Mesothelial cell of epicardium (in vitro differentiated cells): ENCODE data around the gene INKA1. TPM values are rescaled to one million over a fixed set of nuclear protein-coding genes. Genes with fewer than 3 reads are reported as not detected.
"Not testable (repeated sequence)": the region's sequence is repeated elsewhere in the genome, so short reads cannot be mapped to it uniquely, and the experiment has no call there.

Experiments
- DNase-seq, 2 experiments: peaks; one replicate each; pipeline ENCODE4 v3.0.0; 2021; ENCODE audit warnings: low spot score in 2 of 2; ENCODE audit not compliant: unreplicated experiment in 2 of 2
- H3K27ac Mint-ChIP-seq: 2 replicates; pipeline ENCODE4 v1.8.0; 2021; ENCODE audit warnings: mixed read lengths
- H3K27me3 Mint-ChIP-seq: 2 replicates; pipeline ENCODE4 v1.8.0; 2021; ENCODE audit warnings: low read depth, mixed read lengths
- H3K36me3 Mint-ChIP-seq: 2 replicates; pipeline ENCODE4 v1.8.0; 2021; ENCODE audit warnings: mixed read lengths
- H3K4me1 Mint-ChIP-seq: 2 replicates; pipeline ENCODE4 v1.8.0; 2021; ENCODE audit warnings: mixed read lengths
- H3K4me3 Mint-ChIP-seq: 2 replicates; pipeline ENCODE4 v1.8.0; 2021; ENCODE audit warnings: mild to moderate bottlenecking, moderate library complexity, mixed read lengths
- H3K9me3 Mint-ChIP-seq: 2 replicates; pipeline ENCODE4 v1.8.0; 2021; ENCODE audit warnings: mixed read lengths
- total RNA-seq: library from RNA; stranded (reverse); gene quantifications from 3 replicates; pipeline ENCODE4 v1.2.1, GENCODE V29; 2021
- TF ChIP-seq, protein P1 (sequence below): fragments of 200-600 bp; sonication (generic); IDR thresholded peaks from one replicate; pipeline ENCODE4 v1.5.0; 2021; ENCODE audit warnings: antibody characterized with exemption; ENCODE audit not compliant: unreplicated experiment

Gene INKA1
- total RNA-seq, 1 donor from 2014 or later = 7.7 TPM

DNA sequence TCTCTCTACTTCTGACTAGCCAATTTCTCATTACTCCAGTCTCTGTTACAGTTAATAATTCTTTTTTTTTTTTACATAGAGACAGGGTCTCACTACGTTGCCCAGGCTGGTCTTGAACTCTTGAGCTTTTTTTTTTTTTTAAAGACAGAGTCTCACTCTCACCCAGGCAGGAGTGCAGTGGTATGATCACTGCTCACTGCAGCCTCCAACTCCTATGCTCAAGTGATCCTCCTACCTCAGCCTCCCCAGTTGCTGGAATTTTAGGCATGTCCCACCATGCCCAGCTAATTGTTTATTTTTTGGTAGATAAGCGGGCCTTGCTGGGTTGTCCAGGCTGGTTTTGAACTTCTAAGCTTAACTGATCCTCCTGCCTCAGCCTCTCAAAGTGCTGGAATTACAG, 30.4 kb upstream of the INKA1 start:
- H3K4me3 Mint-ChIP-seq = no peak overlapping the region
- TF ChIP-seq, protein P1, sequence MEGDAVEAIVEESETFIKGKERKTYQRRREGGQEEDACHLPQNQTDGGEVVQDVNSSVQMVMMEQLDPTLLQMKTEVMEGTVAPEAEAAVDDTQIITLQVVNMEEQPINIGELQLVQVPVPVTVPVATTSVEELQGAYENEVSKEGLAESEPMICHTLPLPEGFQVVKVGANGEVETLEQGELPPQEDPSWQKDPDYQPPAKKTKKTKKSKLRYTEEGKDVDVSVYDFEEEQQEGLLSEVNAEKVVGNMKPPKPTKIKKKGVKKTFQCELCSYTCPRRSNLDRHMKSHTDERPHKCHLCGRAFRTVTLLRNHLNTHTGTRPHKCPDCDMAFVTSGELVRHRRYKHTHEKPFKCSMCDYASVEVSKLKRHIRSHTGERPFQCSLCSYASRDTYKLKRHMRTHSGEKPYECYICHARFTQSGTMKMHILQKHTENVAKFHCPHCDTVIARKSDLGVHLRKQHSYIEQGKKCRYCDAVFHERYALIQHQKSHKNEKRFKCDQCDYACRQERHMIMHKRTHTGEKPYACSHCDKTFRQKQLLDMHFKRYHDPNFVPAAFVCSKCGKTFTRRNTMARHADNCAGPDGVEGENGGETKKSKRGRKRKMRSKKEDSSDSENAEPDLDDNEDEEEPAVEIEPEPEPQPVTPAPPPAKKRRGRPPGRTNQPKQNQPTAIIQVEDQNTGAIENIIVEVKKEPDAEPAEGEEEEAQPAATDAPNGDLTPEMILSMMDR = no peak
- H3K4me1 Mint-ChIP-seq = no peaks in the 10 kb centered on the region
- H3K36me3 Mint-ChIP-seq = peaks cover 7% of the 10 kb centered on the region
- H3K27me3 Mint-ChIP-seq = no peaks in the 10 kb centered on the region
- H3K9me3 Mint-ChIP-seq = no peaks in the 10 kb centered on the region
- DNase-seq = no peak
- no peak overlapping the region for H3K27ac Mint-ChIP-seq

DNA sequence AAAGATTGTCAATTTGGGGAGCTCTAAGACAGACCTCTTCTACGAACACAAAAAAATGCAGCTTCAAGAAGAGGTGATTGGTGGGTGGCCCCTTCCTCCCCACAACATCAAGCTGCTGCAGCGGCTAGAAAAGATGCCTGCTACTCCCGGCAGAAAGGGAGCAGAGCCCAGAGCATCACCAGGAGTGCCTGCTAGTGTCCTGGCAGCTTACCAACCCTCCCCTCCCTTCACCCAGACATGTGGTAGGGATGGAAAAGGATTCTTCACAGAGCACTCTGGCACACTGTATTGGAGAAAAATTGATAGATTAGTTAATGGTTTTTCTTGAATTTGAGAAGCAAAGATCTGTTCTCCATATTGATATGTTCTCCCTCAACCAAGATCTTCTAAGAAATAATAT, 27.5 kb upstream of the INKA1 start:
- TF ChIP-seq, protein P1 = no peak
- H3K27me3 Mint-ChIP-seq = no peaks in the 10 kb centered on the region
- peaks cover 2% of the 10 kb centered on the region for H3K4me1 Mint-ChIP-seq
- no peak overlapping the region for H3K4me3 Mint-ChIP-seq
- H3K9me3 Mint-ChIP-seq = peaks cover 5% of the 10 kb centered on the region
- no peak for DNase-seq
- H3K36me3 Mint-ChIP-seq = peaks cover 14% of the 10 kb centered on the region
- no peak overlapping the region for H3K27ac Mint-ChIP-seq

DNA sequence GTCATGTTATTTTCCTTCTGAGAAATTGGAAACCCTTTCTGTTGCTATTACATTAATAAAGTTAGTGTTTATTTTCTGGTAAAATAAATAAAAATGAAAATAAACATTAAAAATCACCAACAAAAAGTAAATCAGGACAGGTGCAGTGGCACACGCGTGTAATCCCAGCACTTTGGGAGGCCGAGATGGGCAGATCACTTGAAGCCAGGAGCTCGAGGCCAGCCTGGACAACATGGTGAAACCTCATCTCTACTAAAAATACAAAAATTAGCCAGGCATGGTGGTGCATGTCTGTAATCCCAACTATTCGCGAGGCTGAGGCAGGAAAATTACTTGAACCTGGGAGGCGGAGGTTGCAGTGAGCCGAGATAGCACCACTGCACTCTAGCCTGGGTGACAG, 27.0 kb upstream of the INKA1 start:
- not testable (repeated sequence) for H3K9me3 Mint-ChIP-seq, H3K4me1 Mint-ChIP-seq, DNase-seq, H3K27me3 Mint-ChIP-seq, H3K27ac Mint-ChIP-seq, H3K4me3 Mint-ChIP-seq
- peaks cover 14% of the 10 kb centered on the region for H3K36me3 Mint-ChIP-seq

DNA sequence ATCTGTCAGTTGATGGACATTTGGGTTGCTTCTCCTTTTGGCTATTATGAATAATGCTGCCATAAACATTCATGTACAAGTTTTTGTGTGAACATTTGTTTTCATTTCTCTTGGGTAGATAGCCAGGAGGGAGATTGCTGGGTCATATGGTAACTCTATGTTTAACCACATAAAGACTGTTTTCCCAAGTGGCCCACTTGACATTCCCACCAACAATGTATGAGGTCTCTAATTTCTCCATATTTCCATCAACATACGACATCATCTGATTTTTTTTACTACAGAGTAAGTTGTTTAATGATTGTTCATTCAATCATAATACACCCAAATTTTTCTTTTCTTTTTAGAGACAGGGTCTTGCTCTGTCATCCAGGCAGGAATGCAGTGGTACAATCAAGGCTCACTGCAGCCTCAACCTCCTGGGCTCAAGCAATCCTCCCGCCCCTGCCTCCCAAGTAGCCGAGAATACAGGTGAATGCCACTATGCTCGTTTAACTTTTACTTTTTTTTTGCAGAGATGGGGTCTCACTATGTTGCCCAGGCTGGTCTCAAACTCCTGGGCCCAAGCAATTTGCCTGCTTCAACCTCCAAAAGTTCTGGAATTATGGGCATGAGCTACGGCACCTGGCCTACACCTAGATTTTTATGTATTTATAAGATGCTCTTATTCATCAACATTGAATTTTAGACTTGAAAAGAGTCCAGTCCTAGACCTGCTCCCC, 23.5 kb upstream of the INKA1 start:
- H3K36me3 Mint-ChIP-seq = peaks cover 19% of the 10 kb centered on the region
- H3K9me3 Mint-ChIP-seq = peaks cover 5% of the 10 kb centered on the region
- H3K4me3 Mint-ChIP-seq = no peak overlapping the region
- TF ChIP-seq, protein P1 = no peak
- peak overlapping the region; percentile 61 for H3K27ac Mint-ChIP-seq
- peaks cover 4% of the 10 kb centered on the region for H3K4me1 Mint-ChIP-seq
- DNase-seq = no peak
- H3K27me3 Mint-ChIP-seq = no peaks in the 10 kb centered on the region

DNA sequence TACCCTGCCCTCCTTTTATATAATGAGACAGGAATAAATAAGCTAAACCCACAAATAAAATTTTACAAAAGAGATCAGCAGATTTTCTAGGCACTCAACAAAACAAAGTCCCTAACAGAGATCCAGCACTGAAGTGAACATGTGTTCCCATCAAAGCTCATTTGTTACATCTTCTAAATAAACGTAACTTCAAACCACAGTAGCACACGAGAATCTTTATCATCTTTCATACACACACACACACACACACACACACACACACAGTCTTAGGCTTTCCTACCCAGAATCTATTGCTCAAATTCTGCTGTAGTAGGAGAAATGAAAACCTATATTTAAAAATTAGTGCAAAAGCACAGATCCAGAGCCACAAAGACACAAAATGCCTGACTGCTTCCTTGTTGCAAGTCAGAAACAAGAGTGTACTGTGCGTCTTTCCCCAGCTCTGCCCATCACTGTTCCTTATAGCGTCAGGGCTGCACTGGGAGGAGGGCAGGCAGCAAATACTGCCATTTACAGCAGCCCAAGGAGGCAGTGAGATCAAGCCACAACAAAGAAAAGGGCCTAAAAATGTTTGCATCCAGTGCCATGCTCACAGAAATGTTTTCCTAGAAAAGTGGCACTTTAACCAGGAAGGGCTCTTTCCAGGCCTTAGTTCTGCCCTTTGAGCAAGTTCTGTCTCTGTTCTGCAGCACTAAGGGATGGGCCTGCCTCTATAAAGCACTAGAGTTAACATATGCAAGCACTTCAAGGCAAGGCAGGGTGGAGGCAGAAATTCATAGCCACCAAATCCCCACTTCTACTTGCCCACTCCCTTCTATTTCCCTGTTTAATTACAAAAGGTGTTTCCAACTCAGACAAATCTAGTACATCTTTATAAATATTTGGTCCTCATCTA, 22.7 kb upstream of the INKA1 start:
- H3K36me3 Mint-ChIP-seq = peaks cover 19% of the 10 kb centered on the region
- peak in 1 of 2 experiments; percentile 22 for DNase-seq
- H3K4me3 Mint-ChIP-seq = no peak overlapping the region
- peak overlapping the region; percentile 61 for H3K27ac Mint-ChIP-seq
- peaks cover 9% of the 10 kb centered on the region for H3K4me1 Mint-ChIP-seq
- TF ChIP-seq, protein P1 = no peak
- peaks cover 5% of the 10 kb centered on the region for H3K9me3 Mint-ChIP-seq
- H3K27me3 Mint-ChIP-seq = no peaks in the 10 kb centered on the region

DNA sequence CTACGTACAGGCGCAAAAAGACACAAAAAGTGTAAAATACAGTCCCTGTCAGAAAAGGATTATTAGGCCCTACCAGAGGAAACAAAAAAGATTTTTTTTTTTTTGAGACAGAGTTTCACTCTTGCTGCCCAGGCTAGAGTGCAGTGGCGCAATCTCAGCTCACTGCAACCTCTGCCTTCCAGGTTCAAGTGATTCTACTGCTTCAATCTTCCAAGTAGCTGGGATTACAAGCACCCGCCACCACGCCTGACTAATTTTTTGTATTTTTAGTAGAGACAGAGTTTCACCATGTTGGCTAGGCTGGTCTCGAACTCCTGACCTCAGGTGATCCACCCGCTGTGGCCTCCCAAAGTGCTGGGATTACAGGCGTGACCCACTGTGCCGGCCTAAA, 22.1 kb upstream of the INKA1 start:
- H3K9me3 Mint-ChIP-seq, H3K4me3 Mint-ChIP-seq, H3K27me3 Mint-ChIP-seq: not testable (repeated sequence)
- peak in 1 of 2 experiments; percentile 20 for DNase-seq
- Mint-ChIP-seq H3K4me1 (peaks cover 14% of the 10 kb centered on the region), H3K27ac (peak overlapping the region; percentile 27), H3K36me3 (peaks cover 21% of the 10 kb centered on the region)
